Spleen (tissue), 11 donors: Measurements from ENCODE around the gene FBXO34. TPM values are rescaled to one million over a fixed set of nuclear protein-coding genes. Genes with fewer than 3 reads are reported as not detected.

Experiments used
- DNase-seq: peaks from one replicate; pipeline ENCODE4 v3.0.0-alpha.2; 2020
- H3K27ac ChIP-seq, 8 donors: fragments of 200-600 bp; sonication (generic) in 7 of 8; 1 replicate in 4 of 8; 2 replicates in 4 of 8; pipeline versions ENCODE4 v1.5.0 to v1.8.0; 2016 to 2021; ENCODE audit warnings: inconsistent platforms in 4 of 8, mild to moderate bottlenecking in 4 of 8, moderate library complexity in 1 of 8
- H3K27me3 ChIP-seq, 7 donors: fragments of 200-600 bp; sonication (generic) in 6 of 7; replicated peaks in 1 of 7; 1 replicate in 4 of 7; 2 replicates in 3 of 7; pipeline versions ENCODE4 v1.5.0 to v1.8.0; 2016 to 2021; ENCODE audit warnings: inconsistent platforms in 3 of 7, mild to moderate bottlenecking in 1 of 7
- H3K36me3 ChIP-seq, 6 donors: fragments of 200-600 bp; sonication (generic) in 5 of 6; 1 replicate in 4 of 6; 2 replicates in 2 of 6; pipeline versions ENCODE4 v1.5.0 to v1.8.0; 2016 to 2021; ENCODE audit warnings: inconsistent platforms in 2 of 6
- H3K4me1 ChIP-seq, 6 donors: fragments of 200-600 bp; sonication (generic) in 5 of 6; 1 replicate in 3 of 6; 2 replicates in 3 of 6; pipeline versions ENCODE4 v1.5.0 to v1.8.0; 2016 to 2021; ENCODE audit warnings: inconsistent platforms in 3 of 6
- H3K4me3 ChIP-seq, 8 donors: fragments of 200-600 bp; sonication (generic) in 7 of 8; 1 replicate in 4 of 8; 2 replicates in 4 of 8; pipeline versions ENCODE4 v1.5.0 to v1.8.0; 2016 to 2021; ENCODE audit warnings: inconsistent platforms in 4 of 8, mild to moderate bottlenecking in 4 of 8, moderate library complexity in 2 of 8
- H3K9me3 ChIP-seq, 8 donors: fragments of 200-600 bp; sonication (generic) in 7 of 8; 1 replicate in 4 of 8; 2 replicates in 4 of 8; pipeline versions ENCODE4 v1.5.0 to v1.8.0; 2016 to 2021; ENCODE audit warnings: inconsistent platforms in 4 of 8
- POLR2A ChIP-seq, 3 donors: fragments of 450-650 bp; IDR thresholded peaks; one replicate each; pipeline ENCODE4 v1.5.1; 2017; ENCODE audit warnings: antibody characterized with exemption in 3 of 3, mild to moderate bottlenecking in 1 of 3
- POLR2AphosphoS5 ChIP-seq, 3 donors: sonication (generic); formaldehyde crosslinking; IDR thresholded peaks; one replicate each; pipeline ENCODE4 v1.5.1; 2017; ENCODE audit warnings: antibody characterized with exemption in 3 of 3
- WGBS, 5 donors: extraction: QIAGEN DNeasy Blood & Tissue Kit in 3 of 5; methylation state at CpG; one replicate each; pipeline versions ENCODE4 v1.1.5 to v1.1.7; 2013 to 2018; 5-methylcytosine and 5-hydroxymethylcytosine counted together
- intact Hi-C: fragments of 100-400 bp; cut with DNase I; formaldehyde crosslinking; loops from one replicate; pipeline ENCODE4 v1.15.0; 2023; ENCODE audit warnings: low total_unique reads
- polyA plus RNA-seq, 3 donors: library from polyadenylated mRNA; stranded (reverse); fragments of 200-250 nt; gene quantifications; one replicate each; pipeline ENCODE4 v1.2.1, GENCODE V29; 2013
- total RNA-seq, 7 donors: library from RNA; depleted of rRNA in 3 of 7; stranded (reverse); fragments of >200 nt in 3 of 7; fragmentation: NEBNext Ultra II Directional in 4 of 7; extraction: Animal tissue kit (Norgen Biotek cat#: 25700) in 4 of 7; gene quantifications; one replicate each; pipeline versions ENCODE4 v1.1.0 to v1.2.1, GENCODE V29; 2016 to 2021
- TF ChIP-seq, protein P1 (sequence below), 11 experiments: fragments of 200-600 bp in 7 of 11; fragments of 450-650 bp in 4 of 11; sonication (generic) in 4 of 11; IDR thresholded peaks in 8 of 11; conservative IDR thresholded peaks in 3 of 11; 1 replicate in 7 of 11; 2 replicates in 4 of 11; pipeline versions ENCODE4 v1.4.0 to v1.8.0; 2016 to 2021; ENCODE audit warnings: antibody characterized with exemption in 11 of 11, inconsistent platforms in 4 of 11, mild to moderate bottlenecking in 1 of 11
- donor health status: healthy with polysubstance abuse.
- donor health status: DM: no; HTN: no; CAD: no; lungs with moderate emphysema.
- donor health status: DM: no; HTN: no; CAD: no.
- donor health status: Bipolar disorder and iron deficiency.
- donor health status: healthy.
- donor health status: DM: no; HTN: no; CAD: no.
- donor health status: DM: yes; HTN: yes; CAD: no.

The FBXO34 gene
- total and polyA plus RNA-seq, 10 donors = 5.8 to 46.0 (median 26.7) TPM

DNA sequence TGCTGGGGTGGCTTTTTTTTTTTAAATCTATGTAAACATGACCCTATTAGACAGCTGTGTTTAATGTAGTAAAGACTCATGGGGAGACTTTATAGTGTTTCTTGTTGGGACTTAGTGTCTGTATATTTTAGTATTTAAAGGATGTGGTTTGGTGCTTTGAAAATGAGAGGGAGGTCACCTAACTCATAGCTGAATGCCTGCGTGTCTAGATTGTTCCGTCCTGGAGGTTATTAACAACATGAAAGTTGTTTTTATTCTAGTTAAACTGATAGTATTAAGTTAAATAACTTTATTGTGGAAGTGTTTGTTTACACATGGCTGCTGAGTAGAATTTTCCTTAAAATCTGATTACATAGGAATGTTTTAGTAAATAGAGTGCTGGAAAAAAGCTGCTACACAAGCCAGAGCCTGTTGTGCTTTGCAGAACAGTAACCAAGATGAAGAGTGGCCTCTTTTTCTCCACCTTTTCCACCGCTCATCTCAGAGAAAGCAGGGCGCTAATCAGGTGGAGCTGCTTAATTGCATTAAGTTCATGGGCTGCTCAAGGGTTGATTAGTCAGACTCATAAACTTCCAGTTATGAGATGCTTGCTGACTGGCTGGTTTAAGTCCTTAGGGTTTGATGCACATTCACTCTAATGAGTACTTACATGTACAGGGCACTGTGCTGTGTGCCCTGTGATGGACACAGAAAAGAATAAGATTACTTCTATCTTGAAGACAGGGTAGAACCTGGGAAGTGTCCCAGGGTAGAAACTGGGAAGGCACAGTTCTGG, 62.7 kb downstream of the FBXO34 start:
- Histone ChIP-seq H3K27me3 (no peaks in the 10 kb centered on the region), H3K9me3 (no peaks in the 10 kb centered on the region), H3K4me1 (peaks cover 29 to 92% (median 66%) of the 10 kb centered on the region in 6 donors), H3K36me3 (no peaks in the 10 kb centered on the region), H3K27ac (peak overlapping the region; percentile 13 to 86 (median 66)), H3K4me3 (peak overlapping the region in 1 of 8 donors; percentile 8)
- WGBS, 5 donors = 57 to 74% (median 72%) methylated on average over 4 of the region's 4 CpGs
- intact Hi-C loops = no loop called here
- TF ChIP-seq POLR2A (IDR thresholded peaks at IDR 0.05) = no peak
- TF ChIP-seq POLR2AphosphoS5 (IDR thresholded peaks at IDR 0.05) = no peak
- TF ChIP-seq, protein P1, sequence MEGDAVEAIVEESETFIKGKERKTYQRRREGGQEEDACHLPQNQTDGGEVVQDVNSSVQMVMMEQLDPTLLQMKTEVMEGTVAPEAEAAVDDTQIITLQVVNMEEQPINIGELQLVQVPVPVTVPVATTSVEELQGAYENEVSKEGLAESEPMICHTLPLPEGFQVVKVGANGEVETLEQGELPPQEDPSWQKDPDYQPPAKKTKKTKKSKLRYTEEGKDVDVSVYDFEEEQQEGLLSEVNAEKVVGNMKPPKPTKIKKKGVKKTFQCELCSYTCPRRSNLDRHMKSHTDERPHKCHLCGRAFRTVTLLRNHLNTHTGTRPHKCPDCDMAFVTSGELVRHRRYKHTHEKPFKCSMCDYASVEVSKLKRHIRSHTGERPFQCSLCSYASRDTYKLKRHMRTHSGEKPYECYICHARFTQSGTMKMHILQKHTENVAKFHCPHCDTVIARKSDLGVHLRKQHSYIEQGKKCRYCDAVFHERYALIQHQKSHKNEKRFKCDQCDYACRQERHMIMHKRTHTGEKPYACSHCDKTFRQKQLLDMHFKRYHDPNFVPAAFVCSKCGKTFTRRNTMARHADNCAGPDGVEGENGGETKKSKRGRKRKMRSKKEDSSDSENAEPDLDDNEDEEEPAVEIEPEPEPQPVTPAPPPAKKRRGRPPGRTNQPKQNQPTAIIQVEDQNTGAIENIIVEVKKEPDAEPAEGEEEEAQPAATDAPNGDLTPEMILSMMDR (IDR thresholded peaks at IDR 0.05 in 8 of 11, conservative IDR thresholded peaks at IDR 0.05 in 3 of 11) = no peak
- no peak for DNase-seq

DNA sequence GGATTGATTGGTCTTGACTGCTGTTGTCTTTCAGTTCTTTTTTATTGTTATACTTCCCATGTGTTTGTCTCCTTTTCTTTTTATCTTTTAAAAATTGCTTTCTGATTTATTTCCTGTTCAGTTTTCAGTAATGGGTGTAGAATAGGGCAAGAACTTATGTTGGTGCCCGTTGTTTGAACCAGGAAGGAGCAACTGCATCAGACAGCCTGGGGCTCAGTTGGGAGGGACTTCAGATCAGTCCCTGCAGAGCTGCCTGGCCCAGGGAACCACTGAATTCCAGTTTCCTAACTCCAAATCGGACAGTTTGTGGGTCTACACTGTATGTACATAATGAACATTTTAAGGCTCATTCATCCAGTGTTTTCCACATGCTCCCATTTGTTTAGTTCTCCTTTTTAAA, 64.9 kb downstream of the FBXO34 start:
- TF ChIP-seq POLR2A (IDR thresholded peaks at IDR 0.05) (no peak), POLR2AphosphoS5 (IDR thresholded peaks at IDR 0.05) (no peak)
- TF ChIP-seq, protein P1 (IDR thresholded peaks at IDR 0.05 in 8 of 11, conservative IDR thresholded peaks at IDR 0.05 in 3 of 11) = no peak
- no peaks in the 10 kb centered on the region for H3K36me3 ChIP-seq
- peaks cover 29 to 92% (median 65%) of the 10 kb centered on the region in 6 donors for H3K4me1 ChIP-seq
- 37 to 65% (median 52%) methylated on average over 2 of the region's 2 CpGs for WGBS, 5 donors
- no peaks in the 10 kb centered on the region for H3K27me3 ChIP-seq
- DNase-seq = no peak
- intact Hi-C loops = no loop called here
- H3K4me3 ChIP-seq = no peak overlapping the region
- H3K27ac ChIP-seq = peak overlapping the region in 5 of 8 donors; percentile 1 to 86 (median 70)
- H3K9me3 ChIP-seq = no peaks in the 10 kb centered on the region

DNA sequence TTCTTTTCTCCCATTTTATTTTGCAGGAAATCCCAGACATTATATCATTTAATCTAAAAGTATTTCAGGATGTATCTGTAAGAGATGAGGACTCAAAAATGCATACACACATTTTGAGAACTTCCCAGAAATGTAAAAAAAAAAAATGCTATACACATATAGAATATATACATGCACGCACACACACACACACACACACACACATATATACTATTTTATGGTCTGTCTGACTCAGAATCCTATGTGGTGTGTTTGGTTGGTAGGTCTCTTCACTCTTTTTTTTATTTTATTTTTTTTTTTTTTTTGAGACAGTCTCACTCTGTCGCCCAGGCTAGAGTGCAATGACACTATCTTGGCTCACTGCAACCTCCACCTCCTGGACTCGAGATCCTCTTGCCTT, 65.5 kb downstream of the FBXO34 start:
- Histone ChIP-seq H3K4me1 (peaks cover 29 to 96% (median 67%) of the 10 kb centered on the region in 6 donors), H3K27ac (peak overlapping the region in 6 of 8 donors; percentile 5 to 86 (median 50)), H3K27me3 (no peaks in the 10 kb centered on the region), H3K9me3 (no peaks in the 10 kb centered on the region), H3K36me3 (no peaks in the 10 kb centered on the region), H3K4me3 (no peak overlapping the region)
- intact Hi-C loops = no loop called here
- WGBS, 5 donors = 83 to 92% (median 85%) methylated on average over 3 of the region's 3 CpGs
- TF ChIP-seq, protein P1 (IDR thresholded peaks at IDR 0.05 in 8 of 11, conservative IDR thresholded peaks at IDR 0.05 in 3 of 11) = no peak
- TF ChIP-seq POLR2A (IDR thresholded peaks at IDR 0.05) (no peak), POLR2AphosphoS5 (IDR thresholded peaks at IDR 0.05) (no peak)
- no peak for DNase-seq

DNA sequence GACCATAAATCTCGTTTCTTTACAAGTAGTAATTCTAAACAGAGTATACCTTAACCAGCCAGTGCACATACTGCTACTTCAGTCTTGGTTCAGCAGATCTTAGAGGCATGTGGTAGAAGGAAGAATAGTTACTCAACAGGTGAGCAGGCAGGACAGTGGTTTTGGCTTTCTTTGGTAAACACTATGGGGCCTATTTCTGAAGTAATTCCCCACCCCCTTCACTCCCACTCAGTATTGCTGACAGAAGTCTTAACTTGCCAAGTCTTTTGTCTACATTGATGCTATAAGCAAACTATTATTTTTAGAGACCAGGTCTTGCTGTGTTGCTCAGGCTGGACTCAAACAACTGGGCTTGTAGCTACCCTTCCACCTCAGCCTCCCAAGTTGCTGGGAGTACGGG, 68.5 kb downstream of the FBXO34 start:
- Histone ChIP-seq H3K27ac (peak overlapping the region in 2 of 8 donors; percentile 19 to 26), H3K4me3 (no peak overlapping the region), H3K36me3 (no peaks in the 10 kb centered on the region), H3K4me1 (peaks cover 12 to 94% (median 46%) of the 10 kb centered on the region in 6 donors), H3K9me3 (no peaks in the 10 kb centered on the region), H3K27me3 (no peaks in the 10 kb centered on the region)
- intact Hi-C loops = no loop called here
- no peak for TF ChIP-seq POLR2AphosphoS5 (IDR thresholded peaks at IDR 0.05)
- no peak for DNase-seq
- WGBS, 5 donors = 52 to 65% (median 59%) methylated on average over 2 of the region's 2 CpGs
